ENCODE results near the gene PET100.

The PET100 gene

GRCh38 chr19:7680606-7681339 lies 51.2 kb downstream of the PET100 start, which contains the start of gene TRAPPC5:
TRAPPC5 (plus strand) TSS chr19:7680833; CDS start chr19:7682254, 1,421 bp downstream.
- no peak for FAIRE-seq

Data from TTC549 (cell line).